ENCODE measurements around the gene PAXX.

Gene PAXX

DNA sequence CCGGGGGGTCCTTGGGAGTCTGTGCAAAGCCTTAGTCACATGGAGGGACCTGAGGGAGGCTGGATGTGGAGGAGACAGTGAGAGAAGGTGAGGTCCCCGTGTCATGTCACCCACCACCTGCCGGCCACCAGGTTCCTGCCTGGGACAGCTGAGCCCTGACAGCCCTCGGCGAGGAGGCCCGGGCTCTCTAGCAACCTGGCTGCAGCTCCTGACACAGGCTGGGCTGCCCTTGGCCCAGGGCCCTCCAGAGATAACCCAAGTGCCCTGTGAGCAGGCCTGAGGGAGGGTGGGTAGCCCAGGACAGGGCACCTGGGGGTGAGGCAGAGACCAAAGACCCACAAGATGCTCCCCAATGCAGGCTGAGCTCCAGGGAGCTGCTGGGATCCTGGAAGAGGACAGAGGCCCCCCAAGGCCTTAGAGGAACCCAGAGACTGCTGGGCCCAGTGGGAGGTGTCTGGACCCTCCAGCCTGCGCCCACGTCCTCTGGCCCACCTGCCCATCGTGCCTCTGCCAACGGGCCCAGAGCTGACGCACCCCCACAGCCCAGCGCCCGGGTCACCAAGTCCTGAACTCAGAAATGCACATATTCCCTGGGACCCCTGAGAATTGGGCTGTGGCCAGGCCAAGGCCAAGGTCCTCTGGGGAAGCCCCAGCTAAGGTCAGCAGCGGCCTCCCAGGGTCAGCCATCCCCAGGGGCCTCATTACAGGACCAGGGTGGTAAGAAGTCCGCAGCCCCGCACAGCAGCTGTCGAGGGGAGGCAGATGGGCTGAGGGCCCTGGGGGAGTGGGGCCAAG lies 23.7 kb upstream of the PAXX start:
- DNase-seq (ENCODE audit: low read depth): no peak

DNA sequence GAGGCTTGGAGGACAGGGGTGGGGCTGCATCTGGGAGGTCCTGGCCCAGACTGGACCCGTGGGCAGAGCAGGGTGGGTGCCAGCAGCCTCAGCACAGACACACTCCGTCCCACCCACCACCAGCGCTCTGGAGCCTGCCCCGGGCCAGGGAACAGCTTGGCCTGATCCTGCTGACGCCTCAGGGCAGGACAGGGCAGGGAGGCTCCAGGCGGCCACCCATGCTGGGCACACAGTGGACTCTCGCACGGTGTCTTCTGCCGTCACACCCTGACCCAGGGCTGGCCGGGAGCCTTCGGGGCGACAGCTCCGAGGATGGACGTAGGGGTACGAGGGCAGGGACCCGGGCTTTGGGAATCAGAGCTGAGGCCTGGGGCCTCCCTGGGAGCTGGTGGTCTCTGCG lies 23.1 kb upstream of the PAXX start:
- no peak for DNase-seq (ENCODE audit: low read depth)

DNA sequence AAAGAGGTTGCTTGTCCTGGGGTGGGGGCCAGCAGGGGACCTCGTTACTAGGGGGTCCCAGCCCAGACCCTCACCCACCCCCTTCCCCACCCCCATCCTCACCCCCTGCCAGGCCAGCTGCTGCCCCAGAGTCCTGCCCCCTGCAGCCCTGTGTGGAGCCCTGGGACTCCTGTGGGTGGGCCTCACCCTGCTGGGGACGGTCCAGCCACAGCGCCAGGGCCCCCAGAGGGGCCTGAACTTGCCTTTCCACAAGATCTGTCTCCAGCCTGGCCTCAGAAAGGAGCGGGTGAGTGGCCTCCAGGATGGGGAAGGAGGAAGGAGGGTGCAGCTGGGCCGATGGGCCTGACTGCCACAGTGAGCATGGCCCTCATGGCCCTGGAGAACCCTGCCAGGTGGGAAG lies 22.4 kb upstream of the PAXX start:
- DNase-seq (ENCODE audit: low read depth): no peak

DNA sequence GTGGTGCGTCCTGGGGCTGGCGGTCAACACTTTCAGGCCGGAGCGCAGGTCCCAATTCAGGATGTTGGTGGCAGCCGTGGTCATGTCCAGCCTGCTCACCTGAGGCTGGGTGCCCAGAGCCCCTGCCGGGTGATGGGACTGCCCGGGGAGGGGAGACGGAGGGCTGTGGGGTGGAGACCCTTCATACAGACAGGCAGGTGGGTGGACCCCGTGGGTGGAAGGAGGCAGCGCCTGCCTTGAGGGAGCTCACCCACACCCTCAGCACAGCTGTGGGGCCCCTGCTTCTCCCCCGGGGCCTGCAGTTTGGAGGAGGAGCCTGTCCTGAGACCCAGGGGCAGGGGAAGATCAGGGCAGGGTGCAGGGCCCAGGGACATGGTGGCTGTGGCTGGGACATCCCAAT lies 21.9 kb upstream of the PAXX start:
- DNase-seq (ENCODE audit: low read depth): no peak

DNA sequence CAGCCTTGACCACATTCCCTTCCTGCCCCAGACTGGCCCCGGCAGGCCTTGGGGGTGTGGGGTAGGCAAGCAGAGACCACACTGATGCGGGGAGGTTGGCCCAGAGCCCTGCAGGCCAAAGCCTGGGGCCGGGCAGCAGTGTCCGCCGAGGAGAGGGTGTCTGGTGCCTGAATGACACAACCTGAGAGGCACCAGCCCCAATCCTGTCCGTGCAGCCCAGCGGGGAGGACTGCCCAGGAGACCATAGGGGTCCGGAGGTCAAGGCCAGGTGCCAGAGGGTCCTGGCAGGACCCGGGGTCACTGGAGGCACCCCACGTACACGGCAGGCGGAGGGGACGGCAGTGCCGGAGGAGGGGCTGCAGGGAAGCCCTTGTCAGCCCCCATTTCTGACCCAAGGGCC lies 20.5 kb upstream of the PAXX start:
- no peak for DNase-seq (ENCODE audit: low read depth)

DNA sequence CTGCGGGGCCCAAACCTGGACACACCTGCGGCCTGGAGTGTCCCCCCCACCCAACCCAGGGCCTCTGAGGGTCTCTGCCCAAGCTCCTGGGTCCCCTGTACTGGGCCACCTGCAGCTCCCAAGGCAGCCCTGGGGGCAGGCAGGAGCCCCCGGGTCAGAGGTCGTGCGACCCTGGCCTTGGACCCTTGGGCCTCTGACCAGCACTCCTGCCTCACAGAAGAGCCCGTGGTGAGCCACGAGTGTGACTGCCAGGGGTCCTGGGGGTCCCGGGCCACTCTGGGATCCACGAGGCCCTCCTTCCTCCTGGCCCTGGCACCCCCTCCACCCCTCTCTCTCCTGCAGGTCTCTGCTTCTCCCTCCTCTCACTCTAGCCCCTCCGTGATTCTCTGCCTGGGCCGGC lies 19.9 kb upstream of the PAXX start:
- DNase-seq (ENCODE audit: low read depth): no peak

DNA sequence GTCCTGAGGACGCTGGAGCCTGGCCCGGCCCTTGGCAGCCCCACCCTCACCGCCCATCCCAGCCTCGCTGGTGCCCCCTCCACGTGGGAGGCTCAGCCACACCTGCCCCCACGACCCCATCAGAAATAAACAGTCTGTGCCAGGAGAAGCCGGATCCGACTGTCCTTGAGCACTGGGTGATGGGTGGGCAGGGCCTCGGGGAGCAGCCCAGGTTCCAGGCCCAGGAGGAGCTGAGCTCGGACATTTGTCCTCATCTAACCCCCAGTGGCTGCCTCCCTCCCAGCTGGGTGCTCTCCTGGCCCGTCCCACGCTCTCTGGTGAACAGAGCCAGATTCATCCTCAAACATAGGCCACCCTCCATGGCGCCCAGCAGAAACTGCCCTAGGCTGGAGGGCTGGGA lies 19.5 kb upstream of the PAXX start:
- DNase-seq (ENCODE audit: low read depth): no peak

DNA sequence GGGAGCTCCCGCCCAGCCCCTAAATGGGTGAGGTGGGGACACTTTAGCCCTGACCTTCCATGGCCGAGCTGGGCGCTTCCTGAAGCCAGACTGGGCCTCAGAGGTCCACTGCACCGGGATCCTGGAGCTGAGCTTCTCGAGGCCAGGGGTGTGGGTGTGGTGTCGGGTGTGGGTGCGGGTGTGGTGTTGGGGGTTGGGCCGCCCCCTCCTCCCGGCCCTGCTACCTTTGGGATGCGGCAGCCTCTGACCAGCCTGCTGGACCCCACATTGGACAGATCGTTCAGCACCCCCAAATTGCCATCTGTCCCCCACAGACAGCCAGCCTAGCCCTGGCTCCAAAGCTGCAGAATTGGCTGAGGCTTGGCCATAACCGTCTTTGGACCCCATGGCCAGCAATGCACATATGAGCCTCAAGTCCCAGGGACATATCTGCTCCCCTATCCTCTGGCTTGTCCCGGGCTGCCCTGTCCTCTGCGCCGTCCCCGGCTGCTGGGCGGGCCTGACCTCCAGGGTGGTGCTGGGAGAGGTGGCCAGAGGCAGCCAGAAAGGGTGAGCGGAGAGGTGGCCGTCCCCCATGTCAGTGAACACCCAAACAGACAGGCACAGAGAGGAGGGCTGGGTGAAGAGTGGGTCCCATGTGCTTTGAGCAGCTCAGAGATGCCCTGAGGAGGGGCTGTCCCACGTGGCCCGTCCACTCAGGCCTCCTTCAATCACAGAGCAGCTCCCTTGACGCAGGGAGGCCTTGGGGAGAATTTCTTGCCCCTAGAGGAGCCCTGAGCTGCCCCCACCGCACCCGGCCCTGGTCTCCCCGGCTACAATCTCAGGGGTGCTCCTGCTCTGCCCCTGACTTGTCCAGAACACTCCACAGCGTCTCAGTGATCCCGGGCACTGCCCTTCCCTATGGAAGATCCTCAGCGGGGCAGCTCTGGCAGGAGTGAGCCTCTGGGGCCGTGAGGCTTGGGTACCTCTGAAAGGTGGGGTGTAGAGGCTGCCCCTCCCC lies 18.3 kb upstream of the PAXX start:
- no peak for DNase-seq (ENCODE audit: low read depth)

DNA sequence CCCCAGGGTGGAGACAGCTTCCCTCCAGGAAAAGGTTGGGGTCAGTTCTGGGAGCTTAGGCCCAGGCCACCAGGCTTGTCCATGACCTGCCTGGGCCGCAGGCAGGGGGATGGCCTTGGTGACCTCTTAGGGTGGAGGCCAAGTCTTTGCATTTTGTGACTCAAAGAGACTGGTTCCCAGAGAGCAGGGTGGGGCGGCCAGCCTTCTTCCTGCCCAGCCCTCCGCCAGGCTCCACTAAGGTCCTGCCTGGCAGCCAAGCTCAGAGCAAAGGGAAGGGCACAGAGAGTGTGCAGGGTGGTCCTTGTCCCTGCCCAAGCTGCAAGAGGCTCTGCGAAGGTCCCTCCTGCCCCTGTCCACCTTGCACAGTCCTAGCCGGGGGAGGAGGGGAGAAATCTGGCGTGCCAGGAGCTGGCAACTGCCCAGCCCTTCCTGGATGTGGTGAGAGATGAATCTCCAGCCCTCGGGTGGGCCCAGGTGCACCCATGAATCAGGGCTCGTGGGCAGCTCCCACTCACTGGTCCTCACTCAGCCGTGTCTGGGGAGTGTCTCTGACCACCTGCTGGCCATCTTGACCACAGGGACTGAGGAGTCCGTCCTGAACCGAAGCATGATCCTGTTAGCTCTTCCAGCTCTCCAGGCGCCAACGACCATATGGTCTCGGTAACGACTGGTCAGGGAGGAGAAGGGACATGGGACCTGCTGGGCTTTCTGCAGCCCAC lies 17.2 kb upstream of the PAXX start:
- DNase-seq (ENCODE audit: low read depth): no peak

DNA sequence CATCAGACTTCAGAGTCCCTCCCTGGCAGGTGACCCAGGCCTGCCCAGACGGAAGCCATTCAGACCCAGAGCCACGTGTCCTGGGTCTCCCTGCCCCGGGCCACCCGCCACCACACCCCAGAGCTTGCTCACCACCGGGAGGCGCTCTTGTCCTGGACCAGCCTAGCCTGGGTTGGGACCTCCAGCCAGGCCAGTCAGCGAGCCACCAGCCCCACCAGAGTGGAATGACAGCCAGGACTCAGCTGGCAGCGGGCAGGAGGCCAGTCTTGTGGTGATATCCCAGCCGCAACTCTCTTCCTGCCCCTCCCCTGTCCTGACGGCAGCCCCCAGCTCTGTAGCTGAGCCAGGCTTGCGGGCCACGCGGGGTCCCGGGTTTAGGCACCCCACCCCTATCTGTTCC lies 16.6 kb upstream of the PAXX start:
- no peak for DNase-seq (ENCODE audit: low read depth)

DNA sequence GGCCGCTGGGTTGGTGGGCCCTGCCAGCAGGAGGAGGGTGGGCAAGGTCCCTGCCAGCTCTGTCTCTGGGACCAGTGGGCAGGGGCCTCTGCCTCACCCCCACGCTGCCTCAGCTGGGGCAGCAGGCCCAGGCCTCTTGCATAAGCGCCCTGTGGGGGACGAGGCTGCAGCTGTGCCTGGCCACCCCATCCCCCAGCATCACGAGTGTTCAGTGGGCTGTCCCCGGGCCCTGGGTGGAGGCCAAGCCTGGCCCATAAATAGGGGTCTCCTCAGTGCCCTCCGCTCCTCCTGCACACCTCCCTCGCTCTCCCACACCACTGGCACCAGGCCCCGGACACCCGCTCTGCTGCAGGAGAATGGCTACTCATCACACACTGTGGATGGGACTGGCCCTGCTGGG lies 15.0 kb upstream of the PAXX start, which contains the start of gene PTGDS:
Gene PTGDS (plus strand): TSS at position 282 of the 400 bp plus-strand sequence. CDS start 75 bp downstream, at position 357.
- DNase-seq (ENCODE audit: low read depth): no peak

DNA sequence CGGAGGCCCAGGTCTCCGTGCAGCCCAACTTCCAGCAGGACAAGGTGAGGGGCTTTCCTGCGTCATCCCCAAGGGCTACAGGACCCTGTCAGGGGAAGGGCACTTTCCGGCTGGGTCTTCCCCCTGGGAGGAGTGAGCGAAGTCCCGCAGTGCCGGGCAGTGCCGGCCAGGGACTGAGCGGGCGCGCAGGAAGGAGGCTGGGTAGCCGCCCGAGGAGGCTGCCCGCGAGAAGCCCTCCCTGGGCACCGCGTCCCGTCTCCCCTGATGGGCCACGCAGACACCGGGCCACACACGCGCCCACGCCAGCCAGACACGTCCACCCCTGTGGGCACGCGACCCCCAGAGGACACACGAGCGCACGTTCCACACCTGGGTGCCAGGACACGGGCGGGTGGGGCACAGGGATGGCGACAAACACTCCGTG lies 14.6 kb upstream of the PAXX start:
- DNase-seq (ENCODE audit: low read depth): no peak

DNA sequence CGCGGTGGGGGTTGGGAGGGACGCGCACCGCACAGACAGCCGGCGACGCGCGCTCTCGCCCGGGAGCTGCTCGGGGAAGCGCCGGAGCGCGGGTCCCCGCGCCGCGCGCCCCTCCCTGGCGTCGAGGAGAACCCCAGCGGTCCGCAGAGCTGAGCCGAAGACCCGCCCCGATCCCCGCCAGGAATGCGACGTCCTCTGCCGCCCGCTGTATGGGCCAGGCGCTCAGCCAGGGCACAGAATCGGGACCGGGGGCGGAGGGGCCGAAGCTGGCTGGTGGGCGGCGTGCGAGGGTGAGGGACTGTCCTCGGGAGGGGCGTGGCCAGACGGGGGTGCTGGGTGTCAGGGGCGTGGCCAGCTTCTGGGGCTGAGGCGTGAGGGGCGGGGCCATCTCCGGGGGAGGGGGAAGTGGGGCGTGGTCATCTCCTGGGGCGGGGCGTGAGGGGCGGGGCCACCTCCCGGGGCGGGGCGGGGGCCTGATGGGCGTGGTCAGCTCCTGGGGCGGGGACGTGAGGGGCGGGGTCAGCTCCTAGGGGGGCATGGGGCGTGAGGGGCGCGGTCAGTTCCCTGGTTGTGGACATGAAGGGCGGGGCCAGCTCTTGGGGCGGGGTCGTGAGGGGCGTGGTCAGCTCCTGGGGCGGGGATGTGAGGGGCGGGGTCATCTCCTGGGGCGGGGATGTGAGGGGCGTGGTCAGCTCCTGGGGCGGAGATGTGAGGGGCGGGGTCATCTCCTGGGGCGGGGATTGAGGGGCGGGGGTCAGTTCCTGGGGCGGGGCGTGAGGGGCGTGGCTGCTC lies 14.0 kb upstream of the PAXX start:
- peak; percentile 49 for DNase-seq (ENCODE audit: low read depth)

DNA sequence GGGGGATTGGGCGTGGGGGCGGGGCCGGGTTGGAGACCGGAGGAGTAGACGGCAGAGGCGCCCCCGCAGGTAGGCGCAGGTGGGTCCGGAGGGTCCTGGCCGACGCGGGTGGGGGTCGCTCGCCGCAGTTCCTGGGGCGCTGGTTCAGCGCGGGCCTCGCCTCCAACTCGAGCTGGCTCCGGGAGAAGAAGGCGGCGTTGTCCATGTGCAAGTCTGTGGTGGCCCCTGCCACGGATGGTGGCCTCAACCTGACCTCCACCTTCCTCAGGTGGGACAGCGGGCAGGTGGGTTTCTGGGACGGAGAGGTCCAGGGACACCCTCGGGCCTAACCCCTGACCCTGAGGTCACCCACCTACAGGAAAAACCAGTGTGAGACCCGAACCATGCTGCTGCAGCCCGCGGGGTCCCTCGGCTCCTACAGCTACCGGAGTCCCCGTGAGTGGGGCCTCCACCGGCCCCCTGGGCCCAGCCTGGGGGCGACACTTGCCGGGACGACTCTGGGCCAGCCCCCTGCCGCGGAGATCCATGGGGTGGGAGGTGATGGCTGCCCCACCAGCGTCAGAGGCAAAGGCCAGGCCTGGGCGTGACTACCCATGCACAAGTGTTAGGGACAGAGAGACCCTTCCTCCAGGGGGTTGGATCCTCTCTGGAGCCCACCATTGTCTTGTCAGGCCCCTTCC lies 13.2 kb upstream of the PAXX start:
- no peak for DNase-seq (ENCODE audit: low read depth)

DNA sequence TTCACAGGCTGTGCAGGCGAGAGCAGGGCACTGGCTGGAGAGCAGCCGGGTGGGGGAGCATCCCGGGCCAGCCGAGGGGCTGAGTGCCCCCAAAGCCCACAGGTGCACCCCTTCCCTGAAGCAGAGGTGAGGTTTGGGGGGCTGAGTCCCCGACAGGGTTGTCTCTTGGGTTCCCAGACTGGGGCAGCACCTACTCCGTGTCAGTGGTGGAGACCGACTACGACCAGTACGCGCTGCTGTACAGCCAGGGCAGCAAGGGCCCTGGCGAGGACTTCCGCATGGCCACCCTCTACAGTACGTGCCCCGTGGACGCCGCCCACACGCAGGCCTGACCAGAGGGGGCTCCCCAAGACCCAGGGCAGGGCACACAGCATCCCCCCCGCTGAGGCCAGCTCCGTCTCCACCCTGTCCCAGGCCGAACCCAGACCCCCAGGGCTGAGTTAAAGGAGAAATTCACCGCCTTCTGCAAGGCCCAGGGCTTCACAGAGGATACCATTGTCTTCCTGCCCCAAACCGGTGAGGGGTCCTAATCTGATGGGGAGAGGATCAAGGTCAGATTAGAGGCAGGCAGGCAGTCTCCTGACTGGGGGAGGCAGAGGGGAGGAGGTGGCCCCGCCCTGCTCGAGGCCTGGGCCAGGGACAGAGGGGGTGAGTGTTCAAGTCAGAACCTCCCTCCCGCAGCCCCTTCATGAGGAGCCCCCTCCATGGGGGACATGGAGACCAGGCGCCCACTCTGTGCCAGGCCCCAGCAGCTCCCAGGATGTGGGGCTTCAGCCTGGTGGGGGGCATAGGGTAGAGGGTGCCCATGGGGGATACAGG lies 12.2 kb upstream of the PAXX start:
- no peak for DNase-seq (ENCODE audit: low read depth)

DNA sequence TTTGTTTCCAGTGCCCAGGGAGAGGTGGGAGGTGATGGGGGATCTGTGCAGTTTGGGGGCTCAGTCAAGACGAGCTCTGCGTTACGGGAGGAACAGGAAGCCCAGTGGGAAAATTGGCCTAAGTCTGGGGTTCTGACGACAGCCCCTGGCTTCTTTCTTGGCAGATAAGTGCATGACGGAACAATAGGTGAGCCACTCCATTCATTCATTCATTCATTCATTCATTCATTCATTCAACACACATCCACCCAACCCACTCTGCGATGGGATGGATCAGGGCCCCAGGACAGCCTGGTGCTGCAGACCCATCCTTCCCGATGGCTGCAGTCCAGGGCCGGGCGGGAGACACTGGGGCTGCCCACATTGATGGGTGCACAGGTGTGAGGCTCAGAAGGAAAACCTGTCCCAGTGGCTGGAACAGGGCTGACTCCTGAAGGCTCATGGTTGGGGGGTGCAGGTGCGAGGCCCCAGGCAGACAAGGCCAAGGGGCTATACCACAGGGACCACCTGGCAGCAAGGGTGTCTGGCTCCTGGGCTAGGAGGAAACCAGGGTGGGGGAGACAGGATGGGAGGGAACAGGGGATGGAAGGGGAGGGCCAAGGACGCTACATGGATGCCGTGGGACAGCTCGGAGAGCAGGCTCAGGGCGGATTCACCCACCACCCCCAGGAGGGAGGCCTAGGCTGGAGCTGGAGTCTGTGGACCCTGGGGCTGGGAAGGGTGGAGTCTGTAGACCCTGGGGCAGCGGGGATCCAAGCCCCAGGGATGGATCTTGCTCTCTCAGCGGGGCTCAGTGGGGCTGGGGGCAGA lies 11.3 kb upstream of the PAXX start:
- DNase-seq (ENCODE audit: low read depth): no peak

DNA sequence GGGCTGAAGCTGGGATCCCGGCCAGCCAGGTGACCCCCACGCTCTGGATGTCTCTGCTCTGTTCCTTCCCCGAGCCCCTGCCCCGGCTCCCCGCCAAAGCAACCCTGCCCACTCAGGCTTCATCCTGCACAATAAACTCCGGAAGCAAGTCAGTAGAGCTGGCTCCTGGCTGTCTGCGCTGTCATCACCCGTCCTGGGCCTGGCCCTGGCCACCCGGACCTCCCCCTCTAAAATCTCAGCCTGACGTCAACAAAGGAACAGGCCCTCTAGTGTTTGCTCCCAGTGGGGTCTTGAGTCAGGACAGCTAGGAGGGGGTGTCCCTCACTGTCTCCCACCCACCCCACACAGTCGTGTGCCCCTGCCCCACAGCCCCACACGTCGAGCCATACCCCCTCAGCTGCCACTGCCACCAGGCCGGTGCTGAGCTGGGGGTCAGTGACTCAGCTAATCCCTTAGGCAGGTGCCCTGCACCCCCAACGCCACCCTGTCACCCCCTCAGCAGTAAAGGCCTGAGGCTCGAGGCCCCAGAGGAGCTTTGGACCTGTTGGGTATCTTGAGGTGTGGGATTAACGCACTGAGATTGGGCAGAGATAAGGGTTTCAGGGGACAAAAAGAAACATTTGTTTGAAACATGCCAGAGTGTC lies 10.5 kb upstream of the PAXX start:
- DNase-seq (ENCODE audit: low read depth): peak; percentile 61

DNA sequence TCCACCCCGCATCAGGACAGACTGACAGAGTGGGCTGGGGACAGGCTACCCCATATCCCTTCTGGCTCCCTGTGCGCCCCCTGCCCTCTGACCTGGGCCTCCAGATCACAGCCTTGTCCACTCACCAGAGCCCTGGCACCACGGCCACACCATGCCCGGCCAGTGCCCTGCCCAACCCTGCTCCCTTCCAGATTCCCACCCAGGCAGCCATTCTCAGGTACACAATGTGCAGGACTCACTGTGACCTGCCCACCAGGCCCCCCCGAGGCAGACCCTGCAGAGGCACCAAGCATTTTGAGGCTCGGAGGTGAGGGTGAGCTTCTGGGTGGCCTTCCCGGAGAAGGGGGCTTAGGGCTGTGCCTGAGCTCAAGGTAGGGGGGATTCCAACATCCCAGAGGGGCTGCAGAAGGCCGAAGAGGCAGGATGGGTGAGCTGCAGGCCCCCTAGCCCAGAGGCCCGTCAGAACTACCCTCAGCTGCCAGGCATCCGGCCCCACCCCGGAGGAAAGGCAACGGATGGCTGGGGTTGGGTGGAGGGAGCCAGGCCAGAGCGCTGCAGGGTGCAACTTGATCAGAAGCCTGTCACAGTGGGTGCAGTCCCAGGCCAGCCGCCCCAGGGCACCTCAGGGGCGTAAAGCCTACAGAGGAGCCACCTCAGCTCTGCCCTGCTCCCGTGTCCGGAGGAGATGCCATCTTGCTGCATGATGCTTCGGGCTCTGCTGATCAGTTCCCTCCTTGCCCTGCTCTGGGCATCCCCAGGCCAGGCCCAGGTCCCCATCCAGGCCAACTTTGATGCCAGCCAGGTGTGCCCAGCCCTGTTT lies 9.8 kb upstream of the PAXX start, which contains the start of gene LCNL1:
Gene LCNL1 (plus strand): TSS at position 762 of the 820 bp plus-strand sequence. CDS start 594 bp downstream, outside the sequence.
- no peak for DNase-seq (ENCODE audit: low read depth)

All from ELR (cell line).